BE2C (cell line): ENCODE results near the gene CDNF.

Experiments
- DNase-seq: peaks from one replicate; pipeline ENCODE4 v3.0.0-alpha.2; 2020
- H3K27me3 ChIP-seq: fragments of 250-450 bp; sonication (Bioruptor Pico); 2 replicates; pipeline ENCODE4 v1.5.1; 2020; ENCODE audit warnings: mild to moderate bottlenecking
- H3K36me3 ChIP-seq: fragments of 250-450 bp; sonication (Bioruptor Pico); 2 replicates; pipeline ENCODE4 v1.5.1; 2020; ENCODE audit warnings: mild to moderate bottlenecking
- H3K4me1 ChIP-seq: fragments of 250-450 bp; sonication (Bioruptor Pico); 2 replicates; pipeline ENCODE4 v1.5.1; 2020
- H3K4me3 ChIP-seq: 2 replicates; pipeline ENCODE4 v1.5.1; 2011; ENCODE audit warnings: low read depth, low read length
- H3K9me3 ChIP-seq: fragments of 250-450 bp; sonication (Bioruptor Pico); 2 replicates; pipeline ENCODE4 v1.5.1; 2020
- CTCF ChIP-seq: IDR thresholded peaks from 2 replicates; pipeline ENCODE4 v1.5.1; 2012; ENCODE audit warnings: mild to moderate bottlenecking, low read depth, low read length

Gene CDNF

GRCh38 chr10:14774797-14775196, 63.0 kb downstream of the CDNF start, which contains the start of gene FAM107B:
Gene FAM107B (minus strand): TSS chr10:14774897. CDS start chr10:14774663, 234 bp downstream.
- no peaks in the 10 kb centered on the region; the same call in 1 of the 2 replicates for H3K9me3 ChIP-seq
- no peak for TF ChIP-seq CTCF
- no peaks in the 10 kb centered on the region; the same call in 1 of the 2 replicates for H3K4me1 ChIP-seq
- no peak for DNase-seq
- H3K4me3 ChIP-seq, result no peak within 1 kb of the TSS
- no peaks in the 10 kb centered on the region for H3K36me3 ChIP-seq
- no peaks in the 10 kb centered on the region for H3K27me3 ChIP-seq

GRCh38 chr10:14774214-14774580, 63.6 kb downstream of the CDNF start:
- Histone ChIP-seq H3K4me3 (no peak overlapping the region), H3K9me3 (no peaks in the 10 kb centered on the region; the same call in 1 of the 2 replicates), H3K36me3 (no peaks in the 10 kb centered on the region), H3K4me1 (no peaks in the 10 kb centered on the region; the same call in 1 of the 2 replicates), H3K27me3 (no peaks in the 10 kb centered on the region)
- TF ChIP-seq CTCF, result no peak
- DNase-seq, result no peak

GRCh38 chr10:14773551-14774213, 64.2 kb downstream of the CDNF start:
- TF ChIP-seq CTCF, result peak; percentile 11; the same call in 1 of the 2 replicates
- Histone ChIP-seq H3K36me3 (no peaks in the 10 kb centered on the region), H3K4me1 (no peaks in the 10 kb centered on the region; the same call in 1 of the 2 replicates), H3K9me3 (no peaks in the 10 kb centered on the region; the same call in 1 of the 2 replicates), H3K4me3 (no peak overlapping the region), H3K27me3 (no peaks in the 10 kb centered on the region)
- DNase-seq, result no peak

GRCh38 chr10:14772399-14772798, 65.4 kb downstream of the CDNF start:
- no peak overlapping the region for H3K4me3 ChIP-seq
- no peaks in the 10 kb centered on the region; the same call in 1 of the 2 replicates for H3K4me1 ChIP-seq
- no peaks in the 10 kb centered on the region; the same call in 1 of the 2 replicates for H3K9me3 ChIP-seq
- no peaks in the 10 kb centered on the region for H3K27me3 ChIP-seq
- no peak for TF ChIP-seq CTCF
- H3K36me3 ChIP-seq, result no peaks in the 10 kb centered on the region
- no peak for DNase-seq

GRCh38 chr10:14770927-14771326, 66.9 kb downstream of the CDNF start:
- no peak for TF ChIP-seq CTCF
- no peaks in the 10 kb centered on the region for H3K27me3 ChIP-seq
- H3K4me1 ChIP-seq, result no peaks in the 10 kb centered on the region; the same call in 1 of the 2 replicates
- DNase-seq, result no peak
- no peak overlapping the region for H3K4me3 ChIP-seq
- H3K36me3 ChIP-seq, result no peaks in the 10 kb centered on the region
- no peaks in the 10 kb centered on the region; the same call in 1 of the 2 replicates for H3K9me3 ChIP-seq
